NCI-H774 (cell line): ENCODE data around the gene APPBP2.
"Not testable (repeated sequence)": the region's sequence is repeated elsewhere in the genome, so short reads cannot be mapped to it uniquely, and the experiment has no call there.

Experiments
- DNase-seq: peaks from one replicate; lab custom pipeline; 2025; lab: John Stamatoyannopoulos, UW

Gene APPBP2

DNA sequence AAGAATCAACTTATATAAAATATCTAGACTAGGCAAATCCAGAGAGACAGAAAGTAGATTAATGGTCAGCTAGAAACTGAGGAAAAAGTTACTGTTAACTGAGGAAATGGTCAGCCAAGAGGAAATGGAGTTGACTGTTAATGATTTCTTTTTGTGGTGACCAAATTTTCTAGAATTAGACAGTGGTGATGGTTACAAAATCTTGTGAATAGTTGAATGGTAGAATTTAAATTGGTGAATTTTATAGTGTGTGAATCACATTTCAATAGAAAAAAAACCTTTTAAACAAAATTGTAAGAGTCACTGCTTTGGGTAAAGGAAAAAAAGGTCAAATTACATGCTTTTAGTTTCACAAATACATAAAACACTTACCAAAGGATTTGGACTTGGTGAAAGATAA is 30.0 kb downstream of the APPBP2 start:
- no peak for DNase-seq

DNA sequence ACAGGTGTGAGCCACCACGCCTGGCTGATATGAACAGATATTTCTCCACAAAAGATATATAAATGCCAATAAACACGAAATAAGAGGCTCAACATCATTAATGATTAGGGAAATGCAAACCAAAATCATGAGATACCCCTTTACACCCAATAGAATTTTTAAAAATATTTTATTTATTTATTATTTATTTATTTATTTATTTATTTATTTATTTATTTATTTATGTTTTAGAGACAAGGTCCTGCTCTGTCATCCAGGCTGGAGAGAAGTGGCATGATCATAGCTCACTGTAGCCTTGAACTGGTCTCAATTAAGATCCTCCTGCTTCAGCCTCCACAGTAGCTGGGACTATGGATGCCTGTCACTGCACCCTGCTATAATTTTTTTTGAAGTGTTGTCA is 30.8 kb downstream of the APPBP2 start:
- DNase-seq, result no peak

DNA sequence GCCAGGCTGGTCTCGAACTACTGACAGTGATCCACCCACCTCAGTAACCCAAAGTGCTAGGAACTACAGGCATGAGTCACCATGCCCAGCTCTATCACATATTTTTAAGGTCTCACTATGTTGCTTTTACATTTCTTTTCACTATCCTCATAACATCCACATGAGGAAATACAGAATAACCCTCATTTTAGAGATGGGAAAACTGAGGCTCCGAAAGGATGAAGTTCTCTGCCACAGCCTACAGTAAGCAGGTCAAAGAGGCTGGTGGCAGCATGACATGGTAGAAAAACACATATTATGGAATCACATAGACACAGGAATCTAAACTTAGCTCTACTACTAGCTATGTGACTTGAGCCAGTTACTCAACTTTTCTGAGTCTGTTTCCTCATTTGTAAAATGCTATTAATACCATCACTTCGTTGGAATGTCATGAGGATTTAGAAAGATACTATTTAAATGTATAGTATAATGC is 32.2 kb downstream of the APPBP2 start:
- DNase-seq, result no peak

DNA sequence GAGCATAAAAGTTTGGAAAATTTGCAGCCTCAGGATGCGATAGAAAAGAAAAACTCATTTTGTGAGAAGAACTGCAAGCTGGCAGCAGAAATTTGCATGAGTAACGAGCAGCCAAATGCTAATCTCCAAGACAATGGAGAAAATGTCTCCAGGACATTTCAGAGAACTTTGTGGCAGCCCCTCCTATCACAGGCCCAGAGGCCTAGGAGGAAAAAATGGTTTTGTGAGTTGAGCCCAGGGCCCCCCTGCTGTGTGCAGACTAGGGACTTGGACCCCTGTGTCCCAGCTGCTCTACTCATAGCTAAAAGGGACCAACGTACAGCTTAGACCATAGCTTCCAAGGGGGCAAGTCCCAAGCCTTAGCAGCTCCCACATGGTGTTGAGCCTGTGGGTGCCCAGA is 34.3 kb downstream of the APPBP2 start:
- no peak for DNase-seq

DNA sequence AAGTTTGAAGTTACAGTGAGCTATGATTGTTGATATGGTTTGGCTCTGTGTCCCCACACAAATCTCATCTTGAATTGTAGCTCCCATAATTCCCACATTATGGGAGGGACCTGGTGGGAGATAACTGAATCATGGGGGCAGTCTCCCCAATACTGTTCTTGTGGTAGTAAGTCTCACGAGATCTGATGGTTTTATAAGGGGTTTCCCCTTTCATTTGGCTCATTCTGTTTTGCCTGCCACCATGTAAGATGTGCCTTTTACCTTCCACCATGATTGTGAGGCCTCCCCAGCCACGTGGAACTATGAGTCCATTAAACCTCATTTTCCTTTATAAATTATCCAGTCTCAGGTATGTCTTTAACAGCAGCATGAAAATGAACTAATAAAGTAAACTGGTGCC is 35.4 kb downstream of the APPBP2 start:
- not testable (repeated sequence) for DNase-seq

DNA sequence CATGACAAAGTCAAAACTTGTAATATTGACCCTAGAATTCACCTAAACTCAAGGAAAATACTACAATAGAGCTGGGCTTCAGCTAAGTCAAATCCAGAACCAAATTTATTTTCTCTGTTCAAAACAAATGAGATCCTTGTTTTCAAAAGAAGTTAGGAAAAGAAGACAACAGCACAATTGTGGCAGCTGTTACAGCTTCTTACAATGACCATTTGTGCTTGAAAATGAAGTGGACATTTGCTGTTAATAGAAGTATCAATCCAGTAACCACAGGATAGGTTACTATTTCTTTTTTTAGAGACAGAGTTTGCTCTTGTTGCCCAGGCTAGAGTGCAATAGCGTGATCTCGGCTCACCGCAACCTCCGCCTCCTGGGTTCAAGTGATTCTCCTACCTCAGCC is 44.4 kb downstream of the APPBP2 start:
- no peak for DNase-seq

DNA sequence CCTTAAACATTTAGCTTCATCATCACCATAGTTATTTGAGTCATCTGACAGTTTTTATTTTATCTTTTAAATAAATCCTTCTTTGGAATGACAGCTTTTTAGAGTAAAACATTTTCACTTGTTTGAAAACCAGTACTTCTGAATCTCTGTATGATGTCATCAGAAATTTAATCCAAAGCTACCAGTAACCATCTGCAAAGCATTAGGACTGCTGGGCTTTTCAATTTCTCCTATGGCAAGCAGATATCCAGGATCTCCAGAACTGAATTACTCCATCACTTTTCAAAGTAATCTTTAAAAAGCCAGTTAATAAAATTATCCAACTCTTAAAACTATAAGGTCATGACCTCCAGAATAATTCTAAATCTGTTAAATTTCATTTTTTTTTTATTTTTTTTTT is 52.3 kb downstream of the APPBP2 start:
- DNase-seq, result no peak

DNA sequence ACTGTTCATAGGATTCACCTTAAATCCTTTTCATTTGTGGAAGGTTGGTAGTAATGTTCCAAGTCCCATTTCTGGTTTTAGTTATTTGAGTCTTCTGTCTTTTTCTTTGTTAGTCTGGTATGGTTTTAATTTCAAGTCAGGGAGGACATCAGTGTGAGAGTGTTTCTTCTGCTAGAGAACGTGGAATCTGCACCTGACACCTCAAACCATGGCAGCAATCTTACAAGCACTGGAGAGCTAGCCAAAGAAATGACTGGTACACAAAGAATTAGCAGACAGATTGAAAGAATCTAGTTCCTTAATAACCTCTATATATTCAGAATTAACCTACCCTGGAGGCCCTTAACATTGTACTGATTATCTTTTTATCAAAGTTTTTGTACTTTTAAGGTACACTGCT is 53.6 kb downstream of the APPBP2 start:
- no peak for DNase-seq

DNA sequence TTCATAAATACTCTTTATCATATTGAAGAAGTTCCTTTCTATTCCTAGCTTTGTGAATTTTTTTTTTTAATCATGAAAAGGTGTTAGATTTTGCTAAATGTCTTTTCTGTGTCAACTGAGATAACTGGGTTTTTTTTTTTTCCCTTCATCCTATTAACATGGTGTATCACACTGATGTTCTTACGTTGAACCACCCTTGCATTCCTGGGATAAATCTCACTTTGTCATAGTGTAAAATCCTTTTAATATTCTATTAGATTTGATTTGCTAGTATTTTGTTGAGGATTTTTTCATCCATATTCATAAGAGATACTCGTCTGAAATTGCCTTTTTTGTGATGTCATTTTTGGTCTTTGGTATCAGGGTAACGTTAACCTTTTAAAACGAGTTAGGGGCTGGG is 54.6 kb downstream of the APPBP2 start:
- no peak for DNase-seq

DNA sequence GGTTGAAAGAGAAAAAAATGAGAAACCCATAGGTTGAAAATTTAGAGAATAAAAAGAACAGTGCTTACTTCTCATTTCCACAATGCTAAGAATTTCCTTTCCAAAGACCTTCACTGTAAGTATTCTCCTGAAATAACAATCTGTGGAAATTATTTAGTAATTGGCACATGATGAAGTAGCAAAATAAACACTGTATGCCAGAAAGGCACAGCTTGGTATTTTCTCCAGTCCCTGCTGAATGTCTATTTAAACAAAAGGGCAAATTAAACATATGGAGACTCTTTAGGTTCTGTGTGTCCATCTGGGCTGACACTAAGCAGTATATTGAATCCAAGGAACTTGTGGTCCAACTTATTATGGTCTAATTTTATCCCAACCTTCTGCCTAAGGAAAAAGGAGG is 57.7 kb downstream of the APPBP2 start:
- no peak for DNase-seq

DNA sequence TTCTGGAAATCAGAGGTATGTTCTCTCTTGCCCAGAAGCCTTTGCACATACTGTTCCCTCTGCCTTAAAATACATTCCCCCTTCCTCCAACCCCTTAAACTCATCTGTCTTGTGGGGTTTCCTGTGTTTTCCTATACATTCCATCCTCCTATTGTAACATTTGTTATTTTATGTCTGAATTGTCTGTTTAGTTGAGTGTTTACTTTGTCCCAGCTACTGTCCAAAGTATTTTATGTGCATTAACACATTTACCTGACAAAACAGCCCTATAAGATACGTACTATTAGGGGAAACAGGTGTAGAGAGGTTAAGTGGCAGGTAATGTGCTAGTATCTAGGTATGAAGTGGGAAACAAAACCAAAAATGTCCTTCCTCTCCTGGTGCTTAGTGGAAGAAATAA is 61.7 kb downstream of the APPBP2 start:
- DNase-seq, result no peak

DNA sequence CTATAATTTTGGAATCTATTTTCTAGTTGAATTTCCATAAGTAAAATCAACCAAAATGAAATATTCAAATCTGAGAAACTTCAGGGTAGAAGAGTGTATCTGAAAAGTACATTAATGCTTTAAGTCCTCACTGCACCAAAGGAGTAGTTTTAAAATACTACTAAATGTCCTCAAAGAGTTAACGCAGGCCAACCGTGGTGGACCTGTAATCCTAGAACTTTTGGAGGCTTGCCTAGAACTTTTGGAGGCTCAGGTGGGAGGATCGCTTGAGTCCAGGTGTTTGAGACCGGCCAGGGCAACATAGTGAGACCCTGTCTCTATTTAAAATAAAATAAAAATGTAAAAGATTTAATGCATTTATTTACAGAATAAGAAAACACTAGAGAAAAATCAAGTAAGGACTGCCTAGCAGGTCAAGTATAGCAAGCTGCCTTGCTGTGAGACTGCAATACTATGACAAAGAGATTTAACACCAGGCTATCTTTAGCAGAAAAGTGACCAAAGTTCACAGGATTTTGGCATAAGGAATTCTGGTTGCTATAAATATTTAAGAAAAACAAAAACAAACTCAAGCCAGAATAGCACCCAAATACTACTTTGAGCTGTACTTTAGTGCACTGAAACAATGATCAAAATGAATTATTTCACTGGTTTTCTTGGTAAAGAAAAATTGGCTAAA is 62.7 kb downstream of the APPBP2 start:
- no peak for DNase-seq

DNA sequence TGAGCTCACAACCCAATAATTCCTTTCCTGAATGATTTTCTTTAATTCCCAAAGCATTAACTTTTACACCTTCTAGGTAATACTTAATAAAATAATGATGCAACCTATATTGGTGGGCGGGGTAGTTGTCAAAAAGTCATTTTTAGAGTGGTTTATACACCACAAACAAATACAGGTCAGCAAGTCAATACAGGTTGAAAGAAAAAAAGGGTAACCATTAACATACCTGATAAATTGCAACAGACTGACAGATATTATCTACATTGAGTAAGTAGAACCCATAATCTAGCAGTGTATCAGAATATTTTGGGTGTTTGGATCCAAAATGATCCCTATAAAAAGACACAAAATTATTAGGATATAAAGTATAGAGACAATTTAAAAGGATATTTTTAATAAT is 64.5 kb downstream of the APPBP2 start:
- DNase-seq, result no peak

DNA sequence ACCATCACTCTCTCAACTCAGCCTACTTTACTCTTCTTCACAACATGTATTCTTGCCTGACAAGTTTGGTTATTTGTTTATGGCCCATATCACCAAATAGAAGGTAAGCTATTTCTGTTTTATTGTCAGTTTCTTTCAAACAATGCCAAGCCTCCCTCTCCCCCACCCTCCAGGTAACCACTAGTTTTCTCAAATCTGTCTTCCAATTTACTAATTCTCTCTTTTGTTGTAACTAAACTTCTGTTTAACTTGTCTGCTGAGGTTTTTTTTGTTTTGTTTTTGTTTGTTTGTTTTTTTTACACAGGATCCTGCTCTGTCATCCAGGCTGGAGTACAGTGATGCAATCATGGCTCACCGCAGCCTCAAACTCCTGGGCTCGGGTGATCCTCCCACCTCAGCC is 68.9 kb downstream of the APPBP2 start:
- no peak for DNase-seq

DNA sequence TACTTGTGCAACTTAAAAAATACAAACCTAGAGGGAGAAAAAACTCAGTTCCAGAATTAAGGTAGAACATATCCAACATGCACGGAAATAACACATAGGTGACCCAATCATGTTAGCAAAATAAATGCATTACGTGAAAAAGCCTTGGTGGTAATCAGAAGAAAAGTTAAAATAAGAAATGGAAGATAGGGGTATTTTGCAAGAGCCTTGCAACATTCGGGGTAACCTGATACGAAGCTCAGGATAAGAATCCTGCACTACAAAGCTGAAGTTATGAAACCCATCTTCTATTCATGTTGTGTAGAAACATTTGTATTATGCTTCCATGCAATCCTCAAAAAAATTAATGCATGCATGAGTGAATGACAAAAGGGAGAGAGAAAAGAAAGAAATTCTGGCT is 70.7 kb downstream of the APPBP2 start:
- no peak for DNase-seq

DNA sequence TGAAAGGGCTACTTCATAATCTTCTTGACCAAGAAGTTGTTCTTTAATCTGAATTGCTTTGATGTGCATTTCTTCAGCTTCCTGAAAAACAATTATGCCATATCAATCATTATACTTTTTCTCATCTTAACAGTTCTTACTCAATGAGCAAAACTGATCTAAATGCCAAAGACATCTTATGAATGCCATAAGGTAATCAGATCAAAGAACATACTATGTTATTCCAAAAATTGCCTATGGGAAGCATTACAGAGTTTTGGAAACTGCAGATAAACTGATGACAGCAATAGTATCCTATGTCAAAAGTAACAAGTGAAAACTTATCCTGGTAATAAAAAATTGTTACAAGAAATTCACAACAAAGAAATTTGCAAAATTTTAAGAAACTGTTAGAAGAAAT is 74.1 kb downstream of the APPBP2 start:
- DNase-seq, result no peak

DNA sequence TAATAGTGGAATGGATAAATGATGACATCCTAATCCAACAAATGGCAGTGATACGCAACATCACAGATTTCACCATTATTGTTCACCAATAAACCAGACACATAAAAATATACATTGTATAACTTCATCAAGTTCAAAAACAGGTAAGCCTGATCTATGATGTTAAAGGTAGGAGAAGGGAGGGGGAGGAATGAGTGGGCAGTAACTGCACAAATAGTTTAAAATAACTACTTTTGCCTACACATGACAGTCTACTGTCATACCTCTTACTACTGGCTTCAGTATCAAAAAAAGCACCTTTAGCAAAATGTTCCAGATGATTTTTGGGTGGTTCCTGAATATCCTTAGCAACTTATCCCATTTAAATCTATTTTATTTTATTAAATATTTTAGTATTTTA is 75.0 kb downstream of the APPBP2 start:
- DNase-seq, result no peak

DNA sequence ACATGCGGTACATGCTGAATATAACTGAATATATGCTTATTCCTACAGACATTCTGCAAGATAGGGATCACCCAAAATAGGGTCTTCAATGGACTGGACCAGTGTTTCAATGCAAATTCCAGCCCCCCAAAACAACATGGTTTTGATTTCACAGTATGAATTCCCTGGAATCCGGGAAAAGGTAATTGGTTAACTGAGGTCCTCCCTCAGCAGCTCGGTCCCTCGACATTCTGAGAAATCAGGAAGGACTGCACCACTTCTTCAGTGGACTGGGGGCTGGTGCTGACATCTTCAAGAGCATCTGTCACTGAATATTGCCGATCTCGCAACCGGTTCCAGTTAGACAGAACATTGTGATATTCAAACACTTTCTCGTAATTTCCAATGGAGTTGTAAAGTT is 78.7 kb downstream of the APPBP2 start:
- no peak for DNase-seq

DNA sequence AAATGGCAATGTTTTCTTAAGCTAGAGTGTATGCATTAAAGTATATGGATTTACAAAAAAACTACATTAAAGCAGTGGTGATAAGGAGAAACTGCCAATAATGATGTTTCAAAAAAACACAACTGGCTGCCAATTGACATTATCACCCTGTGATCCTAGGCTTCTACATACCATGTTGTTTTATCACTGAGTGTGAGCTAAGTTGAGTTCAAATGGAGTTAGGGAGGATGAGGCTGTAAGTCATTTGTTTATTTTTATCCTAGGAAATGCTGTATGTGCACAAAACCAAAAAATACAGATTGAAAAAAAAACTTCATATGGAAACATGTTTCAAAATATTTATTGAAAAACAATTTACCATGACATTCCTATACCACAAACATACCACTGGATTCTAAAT is 80.9 kb downstream of the APPBP2 start:
- no peak for DNase-seq

DNA sequence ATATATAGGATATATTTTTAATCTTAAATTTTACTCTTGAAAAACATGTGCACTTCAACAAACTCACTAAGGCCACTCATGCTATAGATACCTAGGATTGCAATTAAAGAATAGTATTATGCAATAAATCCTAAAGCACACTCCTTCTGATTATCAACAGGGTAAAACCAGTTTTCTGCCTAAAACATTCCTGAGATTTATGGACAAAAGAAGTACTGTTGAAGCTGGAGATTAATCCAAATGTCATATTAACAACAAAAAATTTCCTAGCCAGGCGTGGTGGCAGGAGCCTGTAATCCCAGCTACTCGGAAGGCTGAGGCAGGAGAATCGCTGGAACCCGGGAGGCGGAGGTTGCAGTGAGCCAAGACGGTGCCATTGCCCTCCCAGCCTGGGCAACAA is 82.3 kb downstream of the APPBP2 start:
- DNase-seq, result no peak

DNA sequence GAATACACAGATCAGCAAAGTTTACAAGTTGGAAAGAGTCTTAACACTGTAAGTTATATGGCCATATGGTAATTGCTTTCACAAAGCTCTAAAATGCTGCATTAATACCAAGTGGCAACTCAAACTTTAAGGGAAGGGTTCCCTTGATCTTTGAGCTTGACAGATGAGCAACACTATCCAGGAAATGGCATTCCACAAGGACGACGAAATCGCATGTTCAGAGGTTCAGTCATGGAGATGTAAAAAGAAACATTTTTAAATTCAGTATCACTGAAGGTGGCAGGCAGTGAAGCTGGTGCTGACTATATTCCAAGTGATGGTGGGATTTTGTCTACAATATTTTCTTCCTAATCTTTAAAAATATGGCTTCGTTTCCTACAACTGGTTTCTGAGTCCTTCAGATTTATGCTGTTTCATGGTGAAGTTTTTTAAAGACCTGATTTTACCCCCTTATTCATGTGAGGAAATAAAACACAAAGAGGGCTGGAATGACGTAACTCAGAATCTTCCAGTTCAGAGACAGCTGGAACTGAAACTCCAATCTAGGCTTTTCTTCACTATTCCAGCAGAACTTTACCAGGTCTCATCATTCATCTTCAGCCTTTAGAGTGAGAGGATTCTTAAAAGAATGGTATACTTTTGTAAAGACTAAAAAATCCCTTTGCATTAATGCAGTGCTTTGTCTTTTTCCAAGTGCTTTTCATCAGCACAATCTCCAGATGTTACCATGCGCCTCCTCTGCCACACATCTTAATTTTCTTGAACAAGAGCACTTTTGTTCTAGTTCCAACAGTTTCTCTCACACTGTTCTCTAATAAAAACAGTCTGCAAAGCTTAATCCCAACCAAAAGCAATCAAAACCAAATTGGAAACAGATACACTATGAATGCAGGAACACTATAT is 83.5 kb downstream of the APPBP2 start:
- no peak for DNase-seq

DNA sequence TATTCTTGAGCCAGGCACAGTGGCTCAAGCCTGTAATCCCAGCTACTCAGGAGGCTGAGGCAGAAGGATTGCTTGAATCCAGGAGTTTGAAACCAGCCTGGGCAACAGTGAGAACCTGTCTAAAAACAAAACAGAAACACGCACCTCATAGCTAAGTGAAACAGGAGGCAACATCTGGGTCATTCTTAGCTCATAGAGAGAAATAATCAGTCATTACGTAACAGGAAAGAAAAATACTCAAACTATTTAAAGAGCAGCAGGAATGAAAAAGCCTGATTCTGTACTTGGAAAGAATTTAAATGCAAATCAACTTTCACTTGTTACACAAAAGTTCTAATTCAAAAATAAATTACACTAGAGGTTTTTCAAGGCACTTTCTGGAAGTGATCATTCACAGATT is 86.5 kb downstream of the APPBP2 start:
- no peak for DNase-seq

DNA sequence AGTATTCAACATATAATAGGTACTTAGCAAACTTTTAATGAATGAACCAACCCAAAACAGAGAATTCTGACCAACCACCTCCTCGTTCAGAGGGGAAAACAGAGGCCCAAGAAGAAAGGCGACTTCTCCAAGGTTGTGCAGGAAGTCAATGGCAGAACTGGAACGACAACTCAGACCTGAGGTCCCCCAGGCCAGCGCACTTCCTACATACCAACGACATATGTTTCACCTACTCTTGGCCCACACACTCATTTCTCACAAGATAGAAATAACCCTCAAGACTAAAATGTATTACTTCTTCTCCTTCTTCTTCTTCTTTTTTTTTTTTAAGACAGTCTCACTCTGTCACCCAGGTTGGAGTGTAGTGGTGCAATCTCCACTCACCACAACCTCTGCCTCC is 89.4 kb downstream of the APPBP2 start:
- no peak for DNase-seq
